HepG2 (cell line): ENCODE measurements around the gene ATP11A. TPM values are rescaled to one million over a fixed set of nuclear protein-coding genes. Genes with fewer than 3 reads are reported as not detected.

Experiments used
- ATAC-seq: fragments of 200-7000 bp; cut with Tn5 transposase; 3 replicates; pipeline ENCODE4 v1.9.1; 2020; ENCODE audit warnings: mild to moderate bottlenecking, moderate library complexity
- BruUV-seq: library from RNA; stranded (reverse); fragments of 400-500 nt; replicated peaks from 2 replicates; lab custom pipeline; 2021; lab: Mats Ljungman, UMichigan
- CTCF ChIA-PET: fragments of 300-600 bp; formaldehyde crosslinking; extraction: SDS; loops from one replicate; lab custom pipeline; 2021; ENCODE audit warnings: low total read pairs, inconsistent platforms, low intra/inter-chr PET ratio; lab: Yijun Ruan, JAX
- POLR2A ChIA-PET: fragments of 350-600 bp; sonication (Branson Sonifier 250); formaldehyde crosslinking; loops from one replicate; lab custom pipeline; 2020; ENCODE audit warnings: antibody characterized with exemption, inconsistent platforms; lab: Yijun Ruan, JAX
- DNase-seq: peaks from one replicate; pipeline ENCODE4 v3.0.0-alpha.2; 2015; ENCODE audit warnings: low spot score
- FAIRE-seq: peaks from 3 replicates; lab custom pipeline; 2011; peaks lifted over from hg19 to GRCh38; lab: Jason Lieb, UNC
- H2AFZ ChIP-seq: one replicate; pipeline ENCODE4 v1.6.1; 2011; ENCODE audit warnings: low read length, inconsistent platforms
- H3K27ac ChIP-seq: fragments of 300-600 bp; 3 replicates; pipeline ENCODE4 v1.8.0; 2011; ENCODE audit warnings: mixed run types, mild to moderate bottlenecking, mixed read lengths, low read length, inconsistent platforms; ENCODE audit not compliant: insufficient read depth; ENCODE audit errors: extremely low read length
- H3K27me3 ChIP-seq, 2 experiments: fragments of 200-600 bp in 1 of 2; 2 replicates in 1 of 2; 3 replicates in 1 of 2; pipeline versions ENCODE4 v1.6.0 to v1.8.0; 2011; ENCODE audit warnings: low read length in 2 of 2, mild to moderate bottlenecking in 2 of 2, moderate library complexity in 2 of 2, inconsistent platforms in 1 of 2; ENCODE audit not compliant: insufficient read depth in 2 of 2, control insufficient read depth in 1 of 2
- H3K36me3 ChIP-seq, 2 experiments: fragments of 200-600 bp in 1 of 2; replicated peaks in 1 of 2; 2 replicates in 1 of 2; 3 replicates in 1 of 2; pipeline versions ENCODE4 v1.5.1 to v1.8.0; 2011; ENCODE audit warnings: low read length in 2 of 2, inconsistent platforms in 1 of 2; ENCODE audit not compliant: insufficient read depth in 2 of 2, control insufficient read depth in 1 of 2
- H3K4me1 ChIP-seq: 2 replicates; pipeline ENCODE4 v1.5.1; 2012; ENCODE audit warnings: low read length, inconsistent platforms; ENCODE audit not compliant: insufficient read depth
- H3K4me2 ChIP-seq: 2 replicates; pipeline ENCODE4 v1.6.0; 2011; ENCODE audit warnings: low read depth, low read length, inconsistent platforms
- H3K4me3 ChIP-seq, 3 experiments: fragments of 200-600 bp in 1 of 3; sonication (generic), shearing (Covaris generic) in 1 of 3; replicated peaks in 1 of 3; 2 replicates each; pipeline ENCODE4 v1.5.1; 2011 to 2016; ENCODE audit warnings: low read length in 3 of 3, inconsistent platforms in 2 of 3, low read depth in 2 of 3, mild to moderate bottlenecking in 2 of 3, control low read depth in 1 of 3, mixed read lengths in 1 of 3; ENCODE audit not compliant: insufficient read depth in 1 of 3
- H3K79me2 ChIP-seq: one replicate; pipeline ENCODE4 v1.6.1; 2011; ENCODE audit warnings: low read length, inconsistent platforms; ENCODE audit not compliant: insufficient read depth
- H3K9ac ChIP-seq: 2 replicates; pipeline ENCODE4 v1.6.0; 2011; ENCODE audit warnings: mild to moderate bottlenecking, low read depth, low read length, inconsistent platforms; ENCODE audit not compliant: insufficient read depth
- H3K9me3 ChIP-seq: 2 replicates; pipeline ENCODE4 v1.5.1; 2012; ENCODE audit warnings: mild to moderate bottlenecking, low read length
- H4K20me1 ChIP-seq: 2 replicates; pipeline ENCODE4 v1.6.0; 2011; ENCODE audit warnings: inconsistent platforms, mild to moderate bottlenecking, low read length, moderate library complexity; ENCODE audit not compliant: insufficient read depth
- FUBP1 ChIP-seq: sonication (generic); formaldehyde crosslinking; IDR thresholded peaks from 2 replicates; pipeline ENCODE4 v1.5.1; 2020; ENCODE audit warnings: missing genetic modification reagents, mild to moderate bottlenecking, borderline replicate concordance
- KLF9 ChIP-seq: IDR thresholded peaks from 2 replicates; pipeline ENCODE4 v1.6.1; 2016; ENCODE audit warnings: low read depth
- MLXIP ChIP-seq: sonication (generic); formaldehyde crosslinking; IDR thresholded peaks from 2 replicates; pipeline ENCODE4 v1.9.0; 2021; ENCODE audit warnings: missing genetic modification reagents, borderline replicate concordance
- NRL ChIP-seq: sonication (generic); formaldehyde crosslinking; IDR thresholded peaks from 2 replicates; pipeline ENCODE4 v1.5.0; 2020; ENCODE audit warnings: missing genetic modification reagents, mild to moderate bottlenecking, moderate library complexity, borderline replicate concordance
- POGZ ChIP-seq: sonication (generic); formaldehyde crosslinking; IDR thresholded peaks from 2 replicates; pipeline ENCODE4 v1.4.0; 2020; ENCODE audit warnings: mild to moderate bottlenecking, missing genetic modification reagents
- SRY ChIP-seq: sonication (generic); formaldehyde crosslinking; IDR thresholded peaks from 2 replicates; pipeline ENCODE4 v1.8.0; 2022; ENCODE audit warnings: mild to moderate bottlenecking, missing genetic modification reagents
- STAT6 ChIP-seq: sonication (generic); formaldehyde crosslinking; IDR thresholded peaks from 2 replicates; pipeline ENCODE4 v1.4.0; 2020; ENCODE audit warnings: missing genetic modification reagents, mild to moderate bottlenecking, borderline replicate concordance
- TIGD3 ChIP-seq: sonication (generic); formaldehyde crosslinking; IDR thresholded peaks from 2 replicates; pipeline ENCODE4 v1.5.1; 2020; ENCODE audit warnings: mild to moderate bottlenecking, missing genetic modification reagents, borderline replicate concordance
- ZFP36L2 ChIP-seq: sonication (generic); formaldehyde crosslinking; IDR thresholded peaks from 2 replicates; pipeline ENCODE4 v1.4.0; 2020; ENCODE audit warnings: missing genetic modification reagents
- ZNF138 ChIP-seq: sonication (generic); formaldehyde crosslinking; IDR thresholded peaks from 2 replicates; pipeline ENCODE4 v1.5.0; 2020; ENCODE audit warnings: mild to moderate bottlenecking, low read depth, missing genetic modification reagents
- ZNF3 ChIP-seq: IDR thresholded peaks from 2 replicates; pipeline ENCODE4 v1.7.0; 2017; ENCODE audit warnings: inconsistent platforms
- ZNF660 ChIP-seq: sonication (generic); formaldehyde crosslinking; IDR thresholded peaks from 2 replicates; pipeline ENCODE4 v1.5.1; 2020; ENCODE audit warnings: mild to moderate bottlenecking, low read depth, missing genetic modification reagents, borderline replicate concordance
- ZNF816 ChIP-seq: sonication (generic); formaldehyde crosslinking; IDR thresholded peaks from 2 replicates; pipeline ENCODE4 v1.8.0; 2022; ENCODE audit warnings: missing genetic modification reagents, mild to moderate bottlenecking, borderline replicate concordance
- ZSCAN31 ChIP-seq: sonication (generic); formaldehyde crosslinking; IDR thresholded peaks from 2 replicates; pipeline ENCODE4 v1.5.0; 2020; ENCODE audit warnings: low read depth, mild to moderate bottlenecking, missing genetic modification reagents
- WGBS: methylation state at CpG from one replicate; pipeline ENCODE4 v1.1.6; 2017; ENCODE audit warnings: low lambda C conversion rate; 5-methylcytosine and 5-hydroxymethylcytosine counted together
- in situ Hi-C: cut with HindIII; loops from 2 replicates; pipeline ENCODE4 v1.10.0; 2017; ENCODE audit warnings: low pct_unique_long_range_greater_than_20kb; ENCODE audit not compliant: extremely low pct_ligation_motif_present
- intact Hi-C: fragments of 100-400 bp; cut with micrococcal nuclease; formaldehyde crosslinking; loops from one replicate; pipeline ENCODE4 v1.10.0; 2022; ENCODE audit not compliant: unreplicated experiment
- polyA plus RNA-seq, 8 experiments: library from polyadenylated mRNA; depleted of rRNA in 3 of 8; stranded (reverse) in 7 of 8; unstranded in 1 of 8; fragments of >200 nt; fragmentation: Illumina TruSeq in 4 of 8; extraction: Trizol in 4 of 8; gene quantifications; 2 replicates each; pipeline versions ENCODE4 v1.2.1 to v1.2.3, GENCODE V29; 2011 to 2016; ENCODE audit warnings: low read depth in 4 of 8, missing spikeins in 1 of 8, mixed read lengths in 1 of 8; ENCODE audit not compliant: insufficient read depth in 1 of 8
- total RNA-seq, 5 experiments: library from RNA; depleted of rRNA; stranded (reverse); fragments of >200 nt; fragmentation: Illumina TruSeq; extraction: Trizol; gene quantifications; 2 replicates each; pipeline ENCODE4 v1.2.3, GENCODE V29; 2016; ENCODE audit warnings: low read depth in 1 of 5

Gene ATP11A
- total and polyA plus RNA-seq, 2 of the 13 experiments (the other 11 are each of a cell fraction or from before 2014, with no cell fraction given) = 18.4 to 20.1 TPM

GRCh38 chr13:112889351-112890290, 199.8 kb downstream of the ATP11A start:
- H3K27ac ChIP-seq = no peak overlapping the region
- H3K27me3 ChIP-seq = peaks cover 4 to 35% of the 10 kb centered on the region in 2 experiments; a peak in 4 of 5 replicates
- peaks cover 68% of the 10 kb centered on the region for H3K4me1 ChIP-seq
- BruUV-seq = no TSS peak
- no peak overlapping the region for H3K9ac ChIP-seq
- H3K4me2 ChIP-seq = no peak overlapping the region
- no peaks in the 10 kb centered on the region for H4K20me1 ChIP-seq
- no peak overlapping the region for H3K4me3 ChIP-seq
- ChIA-PET POLR2A (no interaction called here), CTCF (no interaction called here)
- H2AFZ ChIP-seq = no peak overlapping the region
- FAIRE-seq (no peak), ATAC-seq (no peak), DNase-seq (no peak)
- intact Hi-C loops = no loop called here
- WGBS = 70% methylated on average over 18 of the region's 42 CpGs
- in situ Hi-C loops = no loop called here
- no peaks in the 10 kb centered on the region for H3K79me2 ChIP-seq
- no peaks in the 10 kb centered on the region for H3K9me3 ChIP-seq
- H3K36me3 ChIP-seq = no peaks in the 10 kb centered on the region
- TF ChIP-seq TIGD3 (CRISPR knock-in tag) = no peak
- TF ChIP-seq ZNF816 (CRISPR knock-in tag) = no peak
- no peak for TF ChIP-seq STAT6
- no peak for TF ChIP-seq KLF9 (CRISPR knock-in tag)
- TF ChIP-seq ZNF138 (CRISPR knock-in tag) = no peak
- no peak for TF ChIP-seq ZNF3
- no peak for TF ChIP-seq ZNF660 (CRISPR knock-in tag)
- TF ChIP-seq MLXIP (CRISPR knock-in tag) = no peak
- TF ChIP-seq SRY (CRISPR knock-in tag) = no peak
- no peak for TF ChIP-seq ZSCAN31 (CRISPR knock-in tag)
- TF ChIP-seq NRL (CRISPR knock-in tag) = no peak
- no peak for TF ChIP-seq POGZ
- no peak for TF ChIP-seq ZFP36L2 (CRISPR knock-in tag)
- TF ChIP-seq FUBP1 (CRISPR knock-in tag) = no peak
